Stimulated activated CD4-positive, alpha-beta T cell treated with anti-CD3 and anti-CD28 coated beads, Interleukin-4, amount 100 ng/mL, for 4 hours (primary cell): ENCODE results near the gene VWDE.
"Not testable (repeated sequence)": the region's sequence is repeated elsewhere in the genome, so short reads cannot be mapped to it uniquely, and the experiment has no call there.

ENCODE experiments used
- DNase-seq, 2 experiments: peaks; one replicate each; pipeline ENCODE4 v3.0.0-alpha.2; 2020

The VWDE gene

DNA sequence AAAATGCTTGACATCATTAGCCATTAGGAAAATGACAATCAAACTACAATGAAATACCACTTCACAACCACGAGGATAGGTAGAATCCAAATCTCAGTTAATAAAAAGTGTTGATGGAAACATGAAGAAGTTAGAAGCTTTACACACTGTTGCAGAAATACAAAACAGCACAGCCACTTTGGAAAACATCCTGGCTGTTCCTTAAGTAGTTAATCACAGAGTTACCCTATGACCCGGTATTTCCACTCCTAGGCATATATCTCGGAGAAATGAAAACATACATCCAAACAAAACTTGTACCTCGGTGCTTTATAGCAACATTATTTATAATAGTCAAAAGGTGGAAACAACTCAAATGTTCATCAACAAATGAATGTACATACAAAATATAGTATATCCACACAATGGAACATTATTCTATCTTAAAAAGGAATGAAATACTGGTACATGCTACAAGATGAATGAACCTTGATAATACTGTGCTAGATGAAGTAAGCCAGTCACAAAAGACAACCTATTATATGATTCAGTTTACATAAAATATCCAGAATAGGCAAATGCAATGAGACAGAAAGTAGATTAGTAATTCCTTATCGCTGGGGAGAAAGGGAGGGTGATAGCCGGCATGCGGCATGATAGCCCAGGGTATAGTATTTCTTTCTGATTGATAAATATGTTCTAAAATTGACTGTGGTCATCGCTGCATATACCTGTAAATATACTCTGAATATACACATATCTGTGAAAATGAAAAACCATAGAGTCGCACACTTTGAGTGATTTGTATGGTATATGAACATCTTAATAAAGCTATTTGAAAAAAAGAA is 1.9 kb downstream of the VWDE start:
- no peak for DNase-seq

DNA sequence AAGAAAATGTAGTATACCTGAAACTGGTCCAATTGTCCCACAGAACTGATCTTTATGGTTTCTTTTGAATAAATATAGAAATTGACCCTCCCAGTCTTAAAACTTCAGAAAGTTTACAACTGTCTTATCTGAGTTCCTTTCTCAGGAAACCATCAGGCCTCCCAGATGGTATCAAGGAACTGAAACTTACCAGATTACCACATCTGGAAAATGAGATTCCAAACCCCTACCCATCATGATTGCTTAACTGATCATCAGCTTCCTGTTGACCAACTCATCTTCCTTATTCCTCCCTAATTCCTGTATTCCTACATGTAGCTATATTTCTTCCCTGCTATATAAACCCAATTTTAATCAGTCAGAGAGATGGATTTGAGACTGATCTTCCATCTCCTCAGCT is 5.5 kb downstream of the VWDE start:
- DNase-seq, result no peak

DNA sequence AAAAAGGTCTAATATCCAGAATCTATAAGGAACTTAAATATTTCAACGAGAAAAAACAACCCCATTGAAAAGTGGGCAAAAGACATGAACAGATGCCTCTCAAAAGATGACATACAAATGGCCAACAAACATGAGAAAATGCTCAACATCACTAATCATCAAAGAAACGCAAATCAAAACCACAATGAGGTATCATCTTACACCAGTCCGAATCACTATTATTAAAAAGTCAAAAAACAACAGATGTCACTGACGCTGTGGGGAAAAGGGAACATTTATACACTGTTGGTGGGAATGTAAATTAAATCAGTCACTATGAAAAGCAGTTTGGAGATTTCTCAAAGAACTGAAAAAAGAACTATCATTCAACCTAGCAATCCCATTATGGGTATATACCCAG is 6.0 kb downstream of the VWDE start:
- DNase-seq, result no peak

DNA sequence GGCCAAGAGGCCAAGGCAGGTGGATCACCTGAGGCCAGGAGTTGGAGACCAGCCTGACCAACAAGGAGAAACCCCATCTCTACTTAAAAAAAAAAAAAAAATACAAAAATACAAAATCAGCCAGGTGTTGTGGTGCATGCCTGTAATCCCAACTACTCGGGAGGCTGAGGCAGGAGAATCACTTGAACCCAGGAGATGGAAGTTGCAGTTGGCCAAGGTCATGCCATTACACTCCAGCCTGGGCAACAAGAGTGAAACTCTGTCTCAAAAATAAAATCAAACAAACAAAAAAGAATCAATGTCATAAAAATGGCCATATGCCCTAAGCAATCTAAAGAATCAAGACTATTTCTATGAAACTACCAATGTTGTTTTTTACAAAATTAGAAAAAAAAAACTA is 7.0 kb downstream of the VWDE start:
- DNase-seq, result not testable (repeated sequence)

DNA sequence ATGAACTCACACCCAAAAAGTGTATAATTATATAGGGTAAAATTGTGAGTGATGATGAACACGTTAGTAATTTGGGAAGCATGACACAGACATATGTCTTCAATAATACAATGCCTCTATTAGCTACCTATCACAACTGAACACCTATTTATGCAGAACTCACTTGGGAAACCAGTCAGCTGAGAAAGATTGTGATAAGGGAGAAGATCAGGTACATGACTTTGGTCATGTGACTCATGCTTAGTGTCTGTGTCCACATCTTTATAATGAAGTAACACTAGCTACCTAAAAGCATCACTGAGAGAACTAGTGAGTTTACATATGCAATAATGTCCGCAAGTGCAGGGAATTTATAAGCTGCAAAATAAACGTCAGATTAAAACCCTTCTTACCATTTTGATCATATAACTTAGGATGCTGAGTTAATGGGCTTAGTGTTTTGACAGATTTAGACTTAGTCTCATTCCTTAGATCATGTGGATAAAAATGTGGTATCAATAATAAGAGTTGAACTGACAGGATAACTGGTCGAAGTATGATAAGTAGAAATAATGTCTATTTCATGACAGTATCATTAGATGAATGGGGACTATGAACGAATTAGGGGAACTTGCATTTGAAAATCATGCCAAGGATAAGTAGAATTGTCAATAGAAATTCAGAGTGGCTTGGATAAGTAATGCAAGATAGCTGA is 11.6 kb downstream of the VWDE start:
- DNase-seq, result no peak

DNA sequence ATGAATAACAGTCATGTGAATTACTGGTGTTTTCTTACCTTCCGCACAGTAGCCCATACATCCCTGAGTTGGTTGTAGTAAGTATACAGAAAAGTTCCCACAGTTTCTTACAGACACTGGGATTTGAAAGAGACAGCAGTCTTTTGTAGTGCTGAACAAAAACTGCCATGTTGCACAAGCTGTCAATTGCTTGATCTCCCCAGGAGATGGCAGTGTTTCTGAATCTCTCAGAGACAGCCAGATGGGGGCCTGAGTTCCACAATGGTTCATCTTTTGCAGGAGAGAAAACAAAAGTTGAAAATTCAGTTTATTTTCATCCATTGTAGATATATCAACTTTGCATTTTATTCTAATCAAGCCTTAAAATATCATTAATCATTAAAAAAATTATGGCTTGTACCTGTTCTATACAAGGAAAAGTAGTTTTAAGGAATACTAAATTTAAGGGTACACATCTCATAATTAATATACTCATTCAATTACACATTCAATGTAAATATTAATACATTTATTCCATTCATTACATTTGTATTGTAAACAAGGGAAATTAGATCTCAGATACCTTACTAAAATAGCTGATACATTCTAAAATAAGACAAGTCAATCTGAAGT is 14.5 kb downstream of the VWDE start:
- peak; percentile 1 to 11 for DNase-seq

DNA sequence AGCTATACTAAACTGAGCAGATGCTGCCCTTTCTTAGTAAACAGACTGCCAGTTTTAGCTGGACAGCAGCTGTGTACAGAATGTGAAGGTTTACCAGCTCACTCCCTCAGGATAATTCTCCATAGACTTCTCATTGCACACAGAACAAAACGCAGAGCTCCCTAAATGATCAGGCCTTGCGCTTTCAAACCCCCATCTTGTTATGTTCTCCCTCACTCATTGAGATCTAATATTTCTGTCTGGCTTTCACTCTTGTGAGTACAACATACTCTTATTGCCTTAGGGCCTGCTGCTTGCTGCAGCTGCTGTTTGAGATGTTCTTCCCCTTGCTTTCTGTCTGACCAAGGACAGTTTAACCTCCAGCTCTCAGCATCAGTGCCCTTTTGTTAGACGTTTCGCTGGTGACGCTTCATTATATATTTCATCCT is 17.3 kb downstream of the VWDE start:
- DNase-seq, result no peak

DNA sequence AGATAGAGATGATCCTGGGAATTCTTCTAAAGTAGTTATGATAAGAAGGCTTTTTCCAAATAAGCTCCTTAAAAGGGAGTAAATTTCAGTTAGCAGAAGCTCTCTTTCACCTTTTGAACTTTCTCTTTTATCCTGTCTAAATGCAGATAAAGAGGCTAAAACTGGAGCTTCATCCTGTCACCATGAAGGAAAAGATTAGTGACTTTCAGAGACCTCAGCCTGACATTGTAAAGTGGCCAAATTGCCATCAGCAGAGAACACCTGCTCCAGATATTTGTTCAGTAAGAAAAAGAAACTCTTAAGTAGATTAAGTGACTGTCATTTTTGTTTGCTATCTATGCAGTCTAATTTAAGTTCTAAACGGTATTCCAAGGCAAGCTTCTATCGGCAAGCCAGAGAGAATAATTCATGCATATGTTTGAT is 18.3 kb downstream of the VWDE start:
- DNase-seq, result no peak

DNA sequence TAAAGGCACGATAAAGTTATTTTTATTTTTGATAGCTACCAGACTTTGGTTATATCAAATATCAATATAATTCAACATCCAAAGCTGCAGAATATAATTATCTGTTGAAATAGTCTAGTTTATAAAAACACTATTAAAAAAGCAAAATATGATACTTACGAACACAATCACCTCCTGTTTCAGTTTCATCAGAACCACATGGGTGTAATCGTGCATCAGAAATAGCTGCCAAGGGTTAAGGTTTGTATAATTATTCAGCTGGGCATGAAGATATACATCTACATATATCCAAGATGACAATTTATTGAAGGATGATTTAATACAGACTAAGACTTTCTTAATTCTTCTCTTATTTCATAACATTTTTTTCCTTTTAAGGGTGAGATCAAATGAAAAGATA is 20.3 kb downstream of the VWDE start:
- DNase-seq, result no peak

DNA sequence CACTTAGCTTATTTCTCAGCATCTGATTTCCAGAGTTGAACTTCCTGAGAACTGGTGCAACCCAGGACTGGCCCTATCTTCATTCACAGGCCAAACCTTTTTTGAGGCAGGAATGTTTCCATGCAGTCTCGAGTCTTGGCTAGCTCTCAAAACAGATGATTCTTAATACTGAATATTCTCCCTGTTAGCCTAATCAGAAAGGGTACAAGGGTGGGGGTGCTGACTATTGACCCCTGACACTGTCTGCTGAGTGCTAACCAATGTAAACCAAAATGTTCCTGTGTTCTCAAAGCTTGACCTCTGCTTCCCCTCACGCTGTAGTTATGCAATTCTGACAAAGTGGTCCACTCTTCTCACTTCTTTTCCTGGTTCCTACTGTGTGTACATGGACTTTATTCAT is 25.3 kb downstream of the VWDE start:
- DNase-seq, result no peak

DNA sequence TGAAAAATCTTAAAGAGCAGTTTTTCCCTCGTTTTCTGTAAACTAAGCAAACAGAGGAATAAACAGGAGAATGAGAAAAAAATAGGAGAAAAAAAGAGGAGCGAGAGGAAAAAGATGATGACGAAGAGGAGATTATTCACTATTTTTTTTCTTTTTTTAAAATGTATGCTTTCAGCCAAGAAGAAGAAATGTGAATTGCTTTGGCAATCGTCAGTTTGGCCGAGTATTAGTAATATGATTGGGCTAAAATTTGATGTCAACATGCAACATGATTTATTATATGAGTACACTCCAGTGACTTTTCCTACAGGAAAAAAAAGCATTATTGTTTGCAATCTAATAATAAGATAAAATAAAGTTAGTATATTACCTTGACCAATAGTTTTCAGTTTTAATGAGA is 26.3 kb downstream of the VWDE start:
- DNase-seq, result no peak

DNA sequence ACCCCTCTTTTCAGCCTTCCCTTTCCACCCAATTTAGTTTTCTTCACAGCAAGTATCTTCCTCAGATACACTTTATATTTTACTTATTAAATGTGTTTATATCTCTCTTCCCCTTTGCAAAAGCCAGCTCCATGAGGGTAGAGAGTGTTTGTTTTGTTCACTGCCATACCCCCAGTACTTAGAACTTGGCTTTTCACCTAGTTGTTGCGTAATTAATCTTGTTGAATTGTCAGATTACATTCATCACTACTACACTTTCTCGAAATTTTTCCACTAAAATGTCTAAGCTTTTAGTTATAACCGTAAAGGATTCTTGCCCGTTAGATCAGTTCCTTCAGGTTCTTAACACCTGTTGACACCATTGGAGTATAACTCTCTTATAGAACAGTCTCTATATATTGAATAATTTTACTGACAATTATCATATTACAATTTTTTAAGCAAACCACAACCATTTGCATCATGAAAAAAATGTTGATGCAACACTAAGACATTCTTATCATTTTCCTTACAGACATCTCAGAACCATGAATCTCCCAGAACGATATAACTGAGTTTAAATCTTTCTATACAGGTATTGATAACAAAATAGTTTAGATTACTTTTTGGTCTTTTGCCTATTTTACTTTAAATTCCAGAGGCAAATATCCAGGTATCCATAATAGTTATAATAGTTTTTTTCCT is 29.9 kb downstream of the VWDE start:
- no peak for DNase-seq

DNA sequence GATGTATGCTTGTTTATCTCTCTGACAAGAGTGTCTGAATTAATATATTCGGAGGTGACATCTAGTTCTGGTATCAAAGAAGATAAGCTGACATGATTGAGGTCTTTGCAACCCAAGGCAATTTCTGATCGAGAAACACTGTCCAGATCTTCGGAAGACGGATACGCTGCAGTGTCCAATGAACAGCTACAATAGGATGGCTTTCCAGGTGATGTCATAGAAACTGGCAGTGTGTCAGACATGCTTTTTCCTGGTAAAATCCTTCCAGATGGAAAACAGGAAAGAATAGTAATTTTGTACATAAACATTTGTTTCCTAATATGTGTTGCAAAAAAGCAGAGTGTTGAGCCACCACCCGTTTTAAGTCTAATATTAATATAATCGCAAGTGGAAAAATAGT is 33.4 kb downstream of the VWDE start:
- no peak for DNase-seq

DNA sequence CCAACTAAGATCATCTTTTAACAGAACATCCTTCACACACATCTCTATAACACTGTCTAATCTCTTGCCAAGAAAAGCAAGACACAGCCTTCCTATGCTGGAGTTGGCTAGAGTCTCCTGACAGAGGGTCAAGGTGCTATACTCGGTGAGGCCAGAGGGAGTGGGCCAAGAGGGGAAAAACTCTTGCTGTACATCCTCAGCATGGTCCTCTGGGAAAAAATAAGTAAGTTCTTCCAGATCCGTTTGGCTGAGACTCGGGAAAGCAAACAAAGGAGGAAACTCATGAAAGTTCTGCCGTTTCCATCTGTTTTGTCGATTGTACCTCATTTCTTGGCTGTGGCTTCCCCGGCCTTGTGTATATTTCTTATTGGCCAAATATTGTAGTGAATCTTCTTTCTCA is 33.9 kb downstream of the VWDE start:
- no peak for DNase-seq

DNA sequence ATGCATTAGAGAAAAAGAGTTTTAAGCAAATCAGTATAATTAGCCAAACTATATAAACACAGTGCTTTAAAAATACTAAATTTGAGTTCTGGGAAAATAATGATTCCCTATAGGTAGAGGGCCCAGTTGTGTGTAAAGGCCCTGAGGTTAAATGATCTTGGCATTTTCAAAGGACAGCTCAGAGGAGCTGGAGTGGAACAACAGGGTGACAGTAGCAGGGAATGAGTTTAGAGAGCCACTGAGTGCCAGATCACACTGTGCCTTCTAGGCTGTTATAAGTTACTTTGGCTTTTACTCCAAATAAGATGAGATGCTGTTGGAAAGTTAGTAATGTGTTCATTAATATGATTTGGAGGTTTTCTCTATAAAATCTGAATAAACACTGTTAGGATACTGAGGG is 34.6 kb downstream of the VWDE start:
- DNase-seq, result no peak

DNA sequence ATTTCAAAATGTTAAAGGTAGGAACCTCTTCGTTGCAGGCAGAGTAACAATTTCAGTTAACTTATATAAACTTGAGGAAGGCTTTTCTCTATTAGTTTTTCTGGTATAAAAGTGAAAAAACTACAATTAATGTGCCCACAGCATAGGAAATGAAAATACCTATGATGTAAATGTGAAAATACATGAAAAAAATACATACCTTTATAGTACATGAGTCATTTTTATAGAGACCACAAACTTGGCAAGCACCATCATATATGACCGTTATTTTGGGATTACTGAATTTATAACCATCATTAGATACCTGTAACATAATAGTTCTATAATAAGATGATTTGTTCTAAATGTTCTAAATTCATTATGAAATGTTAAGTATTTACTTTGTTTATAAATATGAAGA is 42.7 kb downstream of the VWDE start:
- no peak for DNase-seq

DNA sequence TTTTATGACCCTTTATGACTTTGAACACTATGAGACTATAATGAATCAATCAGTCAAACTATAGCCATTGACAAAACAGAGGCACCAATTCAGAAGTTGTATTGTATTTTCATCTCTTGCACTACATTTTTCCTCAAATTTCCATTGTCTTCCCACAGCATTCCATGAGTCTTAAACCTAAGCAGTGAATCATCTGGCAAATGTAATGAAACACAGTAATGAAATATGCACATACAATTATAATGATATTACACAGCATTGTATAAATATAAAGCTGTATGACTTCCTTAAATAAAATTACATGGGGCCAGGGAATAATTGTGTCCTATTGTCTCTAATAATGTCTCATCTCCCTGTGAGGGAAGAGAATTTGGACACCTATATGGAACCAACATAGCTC is 45.0 kb downstream of the VWDE start:
- no peak for DNase-seq

DNA sequence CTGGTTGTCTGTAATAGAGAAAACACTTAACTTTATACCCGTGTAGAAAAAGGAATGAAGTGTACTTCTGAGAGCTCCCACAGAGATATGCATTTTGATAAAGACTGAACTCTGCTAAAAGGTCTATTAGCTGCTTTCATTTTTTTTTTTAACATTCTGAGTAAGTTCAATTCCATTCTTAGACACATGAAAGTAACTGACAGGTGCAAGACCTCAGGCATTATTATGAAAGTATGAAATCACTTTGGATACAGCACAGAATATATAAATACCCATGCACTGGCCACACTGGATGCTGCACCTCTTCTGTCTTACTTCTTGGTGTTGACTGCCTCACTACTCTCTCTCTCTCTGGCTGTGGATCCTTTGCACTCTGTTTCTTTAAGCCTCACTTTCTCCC is 46.2 kb downstream of the VWDE start:
- DNase-seq, result no peak

DNA sequence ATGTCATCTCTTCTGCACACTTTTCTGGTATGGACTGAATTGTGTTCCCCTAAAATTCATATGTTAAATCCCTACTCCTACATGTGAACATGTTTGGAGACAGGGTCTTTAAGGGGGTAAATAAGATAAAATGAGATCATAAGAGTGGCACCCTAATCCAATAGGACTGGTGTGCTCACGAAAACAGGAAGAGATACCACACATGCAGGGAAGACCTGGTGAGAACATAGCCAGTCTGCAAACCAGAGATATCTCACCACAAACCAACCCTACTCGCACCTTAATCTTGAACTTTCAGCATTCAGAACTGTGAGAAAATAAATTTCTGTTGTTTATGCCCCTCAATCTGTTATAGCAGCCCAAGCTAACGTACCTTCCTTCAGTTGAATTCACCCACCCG is 51.8 kb downstream of the VWDE start:
- no peak for DNase-seq

DNA sequence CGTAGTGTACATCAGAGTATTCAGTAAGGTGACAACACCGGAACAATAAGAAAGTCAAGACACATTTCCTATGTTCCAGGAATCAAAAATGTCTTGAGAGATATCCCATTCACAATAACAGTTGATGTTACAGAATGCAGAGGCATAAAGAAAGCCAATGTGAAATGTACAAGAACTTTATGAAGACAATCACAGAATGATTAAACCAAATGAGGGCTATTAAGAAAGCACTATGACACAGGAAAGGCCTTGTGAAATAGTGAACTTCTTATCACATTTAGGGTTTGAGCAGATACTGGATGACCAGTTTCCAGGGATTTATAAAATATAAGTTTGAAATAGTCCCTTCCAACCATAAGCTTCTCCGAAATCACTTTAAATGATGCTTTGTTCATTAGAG is 52.7 kb downstream of the VWDE start:
- DNase-seq, result no peak

DNA sequence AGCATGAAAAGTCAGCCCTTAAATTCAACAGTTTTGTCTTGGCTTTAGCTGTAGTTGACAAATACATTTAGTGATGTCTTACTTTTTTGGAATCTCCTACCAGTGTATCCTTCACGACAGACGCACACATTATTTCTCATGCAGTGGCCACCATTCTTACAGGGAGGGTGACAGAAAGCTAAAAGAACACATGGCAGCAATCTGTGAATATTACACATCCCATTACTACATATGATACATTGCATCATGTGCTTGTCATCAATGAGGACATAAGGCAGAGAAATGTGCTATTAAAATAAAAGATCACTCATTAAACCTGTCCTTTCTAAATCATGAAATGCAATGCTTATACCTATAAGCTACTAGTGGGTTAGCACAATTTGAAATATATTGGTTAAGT is 66.6 kb downstream of the VWDE start:
- no peak for DNase-seq

DNA sequence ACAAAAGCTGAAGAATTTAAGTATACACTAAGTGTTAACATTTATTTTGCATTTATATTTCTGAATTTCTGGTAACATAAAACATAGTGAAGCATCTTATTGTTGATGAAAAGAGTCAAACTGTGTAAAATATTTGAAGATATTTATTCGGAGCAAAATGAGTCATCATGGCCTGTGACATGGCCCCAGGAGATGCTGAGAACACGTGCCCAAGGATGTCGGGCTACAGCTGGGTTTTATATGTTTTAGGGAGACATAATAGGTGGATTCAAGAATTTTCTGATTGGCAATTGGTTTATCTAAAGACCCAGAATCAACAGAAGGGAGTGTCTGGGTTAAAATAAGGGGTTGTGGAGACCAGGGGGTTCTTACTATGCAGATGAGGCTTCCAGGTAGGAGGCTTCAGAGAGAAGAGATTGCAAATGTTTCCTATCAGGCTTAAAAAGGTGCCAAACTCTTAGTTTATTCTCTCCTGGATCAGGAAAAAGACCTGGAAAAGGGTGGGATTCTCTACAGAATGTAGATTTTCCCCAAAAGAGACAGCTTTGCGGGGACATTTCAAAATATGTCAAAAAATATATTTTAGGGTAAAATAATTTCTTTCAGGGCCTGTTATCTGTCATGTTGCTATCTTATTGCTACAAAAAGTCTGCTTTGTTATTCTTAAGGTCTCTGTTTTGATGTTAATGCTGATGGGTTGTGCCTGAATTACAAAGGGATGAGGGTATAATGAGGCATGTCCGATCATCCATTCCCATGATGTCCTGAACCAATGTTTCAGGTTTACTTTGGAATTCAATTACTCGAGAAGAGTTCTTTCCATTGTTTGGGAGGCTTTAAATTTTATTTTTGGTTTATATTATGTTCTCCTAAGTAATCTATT is 74.5 kb downstream of the VWDE start:
- DNase-seq, result no peak

DNA sequence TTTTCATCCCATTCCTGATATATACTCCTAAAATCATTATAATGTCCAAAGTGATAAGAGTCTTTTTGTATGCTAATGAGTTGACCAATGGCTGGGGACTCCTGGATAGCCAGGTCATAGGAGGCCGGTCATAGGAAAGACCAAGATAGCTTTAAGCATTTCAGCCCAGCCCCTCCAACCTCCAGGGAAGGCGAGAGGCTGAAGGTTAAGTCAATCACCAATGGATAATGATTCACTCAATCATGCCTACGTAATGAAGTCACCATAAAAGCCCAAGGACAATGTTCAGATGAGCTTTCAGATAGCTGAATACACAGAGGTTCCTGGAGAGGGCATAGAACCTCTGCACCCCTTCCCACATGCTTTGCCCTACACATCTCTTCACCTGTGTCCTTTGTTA is 75.7 kb downstream of the VWDE start:
- DNase-seq, result no peak
